GM23338 (cell line): Measurements from ENCODE around the gene RAPGEF4. TPM values are rescaled to one million over a fixed set of nuclear protein-coding genes. Genes with fewer than 3 reads are reported as not detected.

Experiments used
- ATAC-seq: fragments of 200-7000 bp; cut with Tn5 transposase; 3 replicates; pipeline ENCODE4 v1.9.1; 2020
- DNase-seq: peaks from one replicate; pipeline ENCODE4 v3.0.0-alpha.2; 2015; ENCODE audit warnings: low spot score
- H2AFZ ChIP-seq: fragments of 200-600 bp; sonication (generic); 2 replicates; pipeline ENCODE4 v1.8.0; 2016; ENCODE audit warnings: antibody characterized with exemption, mild to moderate bottlenecking, moderate library complexity
- H3F3A ChIP-seq: fragments of 200-600 bp; sonication (generic); replicated peaks from 2 replicates; pipeline ENCODE4 v1.8.0; 2017; ENCODE audit warnings: antibody characterized with exemption, mixed run types, low read depth
- H3K27ac ChIP-seq: fragments of 200-600 bp; sonication (generic); 2 replicates; pipeline ENCODE4 v1.6.1; 2016; ENCODE audit warnings: low read depth
- H3K27me3 ChIP-seq: fragments of 200-600 bp; sonication (generic); 2 replicates; pipeline ENCODE4 v1.8.0; 2016; ENCODE audit warnings: mild to moderate bottlenecking, mixed run types, moderate library complexity; ENCODE audit not compliant: insufficient read depth
- H3K36me3 ChIP-seq: fragments of 200-600 bp; sonication (generic); 2 replicates; pipeline ENCODE4 v1.8.0; 2016; ENCODE audit warnings: mild to moderate bottlenecking; ENCODE audit not compliant: insufficient read depth
- H3K4me1 ChIP-seq: fragments of 200-600 bp; sonication (generic); 2 replicates; pipeline ENCODE4 v1.8.0; 2016; ENCODE audit warnings: mild to moderate bottlenecking, moderate library complexity; ENCODE audit not compliant: insufficient read depth
- H3K4me2 ChIP-seq: fragments of 200-600 bp; sonication (generic); 2 replicates; pipeline ENCODE4 v1.7.1; 2017; ENCODE audit warnings: mixed run types
- H3K4me3 ChIP-seq: fragments of 200-600 bp; sonication (generic); 2 replicates; pipeline ENCODE4 v1.6.1; 2016; ENCODE audit warnings: mixed run types
- H3K79me2 ChIP-seq: fragments of 200-600 bp; sonication (generic); replicated peaks from 2 replicates; pipeline ENCODE4 v1.8.0; 2017; ENCODE audit warnings: mild to moderate bottlenecking; ENCODE audit not compliant: insufficient read depth
- H3K9me2 ChIP-seq: fragments of 200-600 bp; sonication (generic); 2 replicates; pipeline ENCODE4 v1.8.0; 2017; ENCODE audit not compliant: insufficient read depth
- H4K20me1 ChIP-seq: fragments of 200-600 bp; sonication (generic); replicated peaks from 2 replicates; pipeline ENCODE4 v1.8.0; 2017; ENCODE audit warnings: mild to moderate bottlenecking; ENCODE audit not compliant: insufficient read depth
- H3K27ac Mint-ChIP-seq: 2 replicates; pipeline ENCODE4 v1.8.0; 2020; ENCODE audit warnings: inconsistent platforms, mild to moderate bottlenecking, moderate library complexity, mixed read lengths
- H3K27me3 Mint-ChIP-seq: 3 replicates; pipeline ENCODE4 v1.8.0; 2022; ENCODE audit warnings: low read depth, mild to moderate bottlenecking, moderate library complexity, mixed read lengths, inconsistent platforms; ENCODE audit not compliant: insufficient read depth, poor library complexity
- H3K36me3 Mint-ChIP-seq: 3 replicates; pipeline ENCODE4 v1.8.0; 2021; ENCODE audit warnings: low read depth, mild to moderate bottlenecking, inconsistent platforms, moderate library complexity, mixed read lengths
- H3K4me1 Mint-ChIP-seq: 3 replicates; pipeline ENCODE4 v1.8.0; 2020; ENCODE audit warnings: mild to moderate bottlenecking, inconsistent platforms, mixed read lengths
- H3K4me3 Mint-ChIP-seq: 3 replicates; pipeline ENCODE4 v1.8.0; 2021; ENCODE audit warnings: moderate library complexity, mild to moderate bottlenecking, inconsistent platforms, mixed read lengths
- H3K9me3 Mint-ChIP-seq: 3 replicates; pipeline ENCODE4 v1.8.0; 2020; ENCODE audit warnings: moderate library complexity, mild to moderate bottlenecking, inconsistent platforms, mixed read lengths
- CTCF ChIP-seq, 2 experiments: fragments of 200-600 bp in 1 of 2; sonication (generic) in 1 of 2; conservative IDR thresholded peaks; 2 replicates each; pipeline versions ENCODE4 v1.5.1 to v1.6.1; 2016 to 2017; ENCODE audit warnings: antibody characterized with exemption in 2 of 2, low read depth in 2 of 2, mild to moderate bottlenecking in 2 of 2, moderate library complexity in 1 of 2
- EZH2 ChIP-seq: fragments of 200-600 bp; sonication (generic); IDR thresholded peaks from one replicate; pipeline ENCODE4 v1.8.0; 2017; ENCODE audit warnings: antibody characterized with exemption, mild to moderate bottlenecking, low read depth; ENCODE audit not compliant: unreplicated experiment
- JUNB ChIP-seq: IDR thresholded peaks from one replicate; pipeline ENCODE4 v1.6.1; 2016; ENCODE audit warnings: antibody characterized with exemption; ENCODE audit not compliant: unreplicated experiment
- REST ChIP-seq: IDR thresholded peaks from one replicate; pipeline ENCODE4 v1.6.1; 2018; ENCODE audit warnings: antibody characterized with exemption; ENCODE audit not compliant: unreplicated experiment
- STAT1 ChIP-seq: IDR thresholded peaks from one replicate; pipeline ENCODE4 v1.6.1; 2016; ENCODE audit warnings: antibody characterized with exemption; ENCODE audit not compliant: unreplicated experiment
- ZNF114 ChIP-seq: fragments of 250-450 bp; sonication (Bioruptor Pico); IDR thresholded peaks from 2 replicates; pipeline ENCODE4 v1.5.0; 2020; ENCODE audit warnings: mild to moderate bottlenecking, moderate library complexity
- ZNF462 ChIP-seq: fragments of 250-450 bp; sonication (Bioruptor Pico); IDR thresholded peaks from 2 replicates; pipeline ENCODE4 v1.5.0; 2020; ENCODE audit warnings: mild to moderate bottlenecking, moderate library complexity
- polyA plus RNA-seq: library from polyadenylated mRNA; unstranded; fragments of >200 nt; fragmentation: Nextera tagmentation; extraction: Ambion mirVana; gene quantifications from 2 replicates; pipeline ENCODE4 v1.2.1, GENCODE V29; 2016
- total RNA-seq: library from RNA; depleted of rRNA; stranded (reverse); fragments of >200 nt; shearing (Covaris generic); gene quantifications from 2 replicates; pipeline ENCODE4 v1.2.3, GENCODE V29; 2014

The RAPGEF4 gene
- total and polyA plus RNA-seq, 2 experiments from 2014 or later, result 1.7 to 4.7 TPM

GRCh38 chr2:173032032-173032431 is 296.4 kb downstream of the RAPGEF4 start:
- no peak overlapping the region for H2AFZ ChIP-seq
- TF ChIP-seq ZNF114 (no peak), CTCF (conservative IDR thresholded peaks at IDR 0.05; ENCODE audit: low read depth in 2 of 2) (no peak), JUNB (no peak), STAT1 (no peak)

GRCh38 chr2:173033084-173033483 is 297.4 kb downstream of the RAPGEF4 start:
- Histone ChIP-seq H2AFZ (no peak overlapping the region), H3K4me3 (no peak overlapping the region), H3K27me3 (no peaks in the 10 kb centered on the region), H3K9me2 (no peaks in the 10 kb centered on the region), H3K4me2 (no peak overlapping the region), H3K79me2 (no peaks in the 10 kb centered on the region), H4K20me1 (no peaks in the 10 kb centered on the region), H3K4me1 (no peaks in the 10 kb centered on the region), H3F3A (no peaks in the 10 kb centered on the region), H3K36me3 (no peaks in the 10 kb centered on the region), H3K27ac (no peak overlapping the region)
- H3K27ac Mint-ChIP-seq, result no peak overlapping the region
- no peaks in the 10 kb centered on the region for H3K36me3 Mint-ChIP-seq
- peaks cover 15% of the 10 kb centered on the region; the same call in 2 of the 3 replicates for H3K4me1 Mint-ChIP-seq
- no peaks in the 10 kb centered on the region for H3K9me3 Mint-ChIP-seq
- DNase-seq (no peak), ATAC-seq (no peak)
- no peak overlapping the region for H3K4me3 Mint-ChIP-seq
- H3K27me3 Mint-ChIP-seq, result peaks cover 2% of the 10 kb centered on the region
- TF ChIP-seq EZH2, result no peak
- TF ChIP-seq STAT1, result no peak
- TF ChIP-seq REST, result no peak
- TF ChIP-seq ZNF462, result no peak
- no peak for TF ChIP-seq CTCF (conservative IDR thresholded peaks at IDR 0.05; ENCODE audit: low read depth in 2 of 2)

More at GRCh38 chr2:173032032-173032431, 296.4 kb downstream of the RAPGEF4 start:
- Mint-ChIP-seq H3K27me3 (peaks cover 2% of the 10 kb centered on the region), H3K9me3 (no peaks in the 10 kb centered on the region), H3K36me3 (no peaks in the 10 kb centered on the region), H3K4me3 (no peak overlapping the region), H3K4me1 (peaks cover 18% of the 10 kb centered on the region; the same call in 2 of the 3 replicates), H3K27ac (no peak overlapping the region)
- no peak overlapping the region for H3K4me2 ChIP-seq
- no peak for DNase-seq
- no peaks in the 10 kb centered on the region for H3K79me2 ChIP-seq
- H3F3A ChIP-seq, result no peaks in the 10 kb centered on the region
- no peaks in the 10 kb centered on the region for H3K27me3 ChIP-seq
- no peaks in the 10 kb centered on the region for H3K36me3 ChIP-seq
- no peaks in the 10 kb centered on the region for H3K9me2 ChIP-seq
- no peak overlapping the region for H3K27ac ChIP-seq
- no peaks in the 10 kb centered on the region for H3K4me1 ChIP-seq
- no peaks in the 10 kb centered on the region for H4K20me1 ChIP-seq
- H3K4me3 ChIP-seq, result no peak overlapping the region
- no peak for ATAC-seq
